T-helper 22 cell (primary cell): ENCODE results near the gene NLRP7.

Experiments used
- DNase-seq: peaks from one replicate; pipeline ENCODE4 v3.0.0-alpha.2; 2020; ENCODE audit warnings: low read depth

The NLRP7 gene

GRCh38 chr19:54873990-54874389 is 73.3 kb downstream of the NLRP7 start, which contains the start of gene FCAR:
Gene FCAR (plus strand): TSS chr19:54874235. CDS start chr19:54874290, 55 bp downstream.
- DNase-seq: no peak
